Heart right ventricle (tissue), 16 donors: ENCODE results near the gene BRPF1. TPM values are rescaled to one million over a fixed set of nuclear protein-coding genes. Genes with fewer than 3 reads are reported as not detected.

Experiments used
- ATAC-seq, 8 donors: fragments of 200-7000 bp; cut with Tn5 transposase; one replicate each; pipeline ENCODE4 v1.9.1; 2020; ENCODE audit warnings: mild to moderate bottlenecking in 8 of 8, moderate library complexity in 8 of 8, moderate number of reproducible peaks in 1 of 8
- DNase-seq, 2 donors: peaks; one replicate each; pipeline ENCODE4 v3.0.0-alpha.2; 2020
- H3K27ac ChIP-seq, 10 donors: fragments of 200-600 bp; sonication (generic) in 2 of 10; one replicate each; pipeline versions ENCODE4 v1.5.0 to v1.8.0; 2020 to 2022; ENCODE audit warnings: mild to moderate bottlenecking in 3 of 10
- H3K27me3 ChIP-seq, 7 donors: fragments of 200-600 bp; one replicate each; pipeline ENCODE4 v1.8.0; 2021 to 2022; ENCODE audit warnings: mild to moderate bottlenecking in 2 of 7
- H3K36me3 ChIP-seq, 9 donors: fragments of 200-600 bp; sonication (generic) in 1 of 9; one replicate each; pipeline versions ENCODE4 v1.5.0 to v1.8.0; 2020 to 2022; ENCODE audit warnings: mild to moderate bottlenecking in 2 of 9
- H3K4me1 ChIP-seq, 9 donors: fragments of 200-600 bp; sonication (generic) in 1 of 9; one replicate each; pipeline versions ENCODE4 v1.5.0 to v1.8.0; 2020 to 2022; ENCODE audit warnings: mild to moderate bottlenecking in 4 of 9
- H3K4me3 ChIP-seq, 10 donors: fragments of 200-600 bp; sonication (generic) in 2 of 10; one replicate each; pipeline versions ENCODE4 v1.5.0 to v1.8.0; 2020 to 2022; ENCODE audit warnings: mild to moderate bottlenecking in 7 of 10, moderate library complexity in 2 of 10
- H3K9me3 ChIP-seq, 11 donors: fragments of 200-600 bp in 10 of 11; sonication (generic) in 2 of 11; one replicate each; pipeline versions ENCODE4 v1.5.0 to v1.8.0; 2013 to 2022; ENCODE audit warnings: mild to moderate bottlenecking in 2 of 11, control low read depth in 1 of 11, moderate library complexity in 1 of 11
- WGBS, 2 donors: extraction: QIAGEN DNeasy Blood & Tissue Kit; methylation state at CpG; one replicate each; pipeline ENCODE4 v1.1.7; 2013; ENCODE audit warnings: inconsistent platforms in 1 of 2; 5-methylcytosine and 5-hydroxymethylcytosine counted together
- intact Hi-C, 10 donors: fragments of 100-400 bp; cut with DNase I; formaldehyde crosslinking; loops; one replicate each; pipeline versions ENCODE4 v1.11.1 to v1.14.2; 2022
- polyA plus RNA-seq, 2 donors: library from polyadenylated mRNA; stranded (reverse); fragments of 200-250 nt; gene quantifications; one replicate each; pipeline ENCODE4 v1.2.3, GENCODE V29; 2013
- total RNA-seq, 10 donors: library from RNA; stranded (reverse); fragmentation: NEBNext Ultra II Directional in 3 of 10; extraction: Animal tissue kit (Norgen Biotek cat#: 25700) in 3 of 10; gene quantifications; one replicate each; pipeline versions ENCODE4 v1.2.1 to v1.2.4, GENCODE V29; 2021 to 2023
- TF ChIP-seq, protein P1 (sequence below), 9 donors: fragments of 200-600 bp; sonication (generic) in 2 of 9; IDR thresholded peaks; one replicate each; pipeline versions ENCODE4 v1.5.0 to v1.8.0; 2021 to 2022; ENCODE audit warnings: antibody characterized with exemption in 9 of 9, mild to moderate bottlenecking in 5 of 9, moderate library complexity in 1 of 9
- donor health status: Arrhythmogenic right ventricular cardiomyopathy.
- donor health status: ischemic (EF 13 %, LVEDD 7.1; RV severe dilation, severe dysfunction).
- donor health status: healthy with polysubstance abuse.
- donor health status: DM: no; HTN: yes; CAD: no.
- donor health status: DM: no; HTN: no; CAD: no.
- donor health status: ischemic (EF 25% LVEDD 6.9; RV normal size, moderate dysfunction).
- donor health status: ischemic (EF 25% LVEDD 5.7; RV mildly dilated, moderate dysfunction).
- donor health status: healthy.
- donor health status: DM: yes; HTN: yes; CAD: no.
- donor health status: Ischemic cardiomyopathy.
- donor health status: ischemic (EF 35%, LVEDD 5.7; RV mildly dilated, moderate dysfunction).
- donor health status: nonischemic (EF 11% LVEDD 7.7; RV severe dilation, severe dysfunction).
- donor health status: DM: yes; HTN: yes; CAD: no.
- donor health status: PGD.
- donor health status: ischemic (EF 29% LVEDD 5.4; RV normal size, mild dysfunction).
- donor health status: nonischemic (EF 23%, LVEDD 6.1; RV moderate dilation, normal function).

Gene BRPF1
- total and polyA plus RNA-seq, 12 donors: 7.3 to 15.1 (median 8.7) TPM

DNA sequence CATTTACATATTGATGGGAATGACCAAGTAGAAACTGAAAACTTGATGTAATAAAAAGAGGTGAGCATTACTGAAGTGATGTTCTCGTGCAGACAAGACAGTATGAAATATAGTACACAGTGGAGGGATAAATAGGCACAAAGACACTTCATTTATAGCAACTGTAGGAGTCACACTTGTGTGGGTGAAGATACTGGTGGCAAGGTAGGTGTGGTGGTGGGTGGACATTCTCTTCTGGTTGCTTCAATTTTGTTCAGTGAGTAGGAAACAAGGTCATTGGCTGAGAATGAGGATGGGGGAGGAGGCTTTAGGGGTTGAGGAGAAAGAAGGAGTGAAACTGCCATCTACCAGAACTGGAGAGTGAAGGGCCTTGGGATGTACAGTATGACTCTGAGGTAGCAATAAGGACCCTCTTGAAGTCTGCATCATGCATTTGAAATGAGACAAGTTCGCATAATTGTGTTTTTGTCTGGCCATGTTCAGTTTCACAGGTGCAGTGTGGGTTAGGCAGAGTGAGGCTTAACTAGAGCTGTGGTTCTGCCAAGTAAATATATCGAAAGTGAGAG lies 21.3 kb upstream of the BRPF1 start:
- DNase-seq (no peak), ATAC-seq (no peak)
- H3K4me1 ChIP-seq: peaks cover 0 to 2% (median 0%) of the 10 kb centered on the region in 9 donors
- H3K27ac ChIP-seq: no peak overlapping the region
- H3K4me3 ChIP-seq: no peak overlapping the region
- intact Hi-C loops: loop anchor here in 1 of 10 donors (10.0 kb wide), 1 partner anchor 515 kb away; no protein-coding TSS in a partner anchor
- no peaks in the 10 kb centered on the region for H3K9me3 ChIP-seq
- H3K27me3 ChIP-seq: peaks cover 0 to 2% (median 0%) of the 10 kb centered on the region in 7 donors
- whole genome bisulfite sequencing, 2 donors: 82% methylated on average over 3 of the region's 3 CpGs
- TF ChIP-seq, protein P1, sequence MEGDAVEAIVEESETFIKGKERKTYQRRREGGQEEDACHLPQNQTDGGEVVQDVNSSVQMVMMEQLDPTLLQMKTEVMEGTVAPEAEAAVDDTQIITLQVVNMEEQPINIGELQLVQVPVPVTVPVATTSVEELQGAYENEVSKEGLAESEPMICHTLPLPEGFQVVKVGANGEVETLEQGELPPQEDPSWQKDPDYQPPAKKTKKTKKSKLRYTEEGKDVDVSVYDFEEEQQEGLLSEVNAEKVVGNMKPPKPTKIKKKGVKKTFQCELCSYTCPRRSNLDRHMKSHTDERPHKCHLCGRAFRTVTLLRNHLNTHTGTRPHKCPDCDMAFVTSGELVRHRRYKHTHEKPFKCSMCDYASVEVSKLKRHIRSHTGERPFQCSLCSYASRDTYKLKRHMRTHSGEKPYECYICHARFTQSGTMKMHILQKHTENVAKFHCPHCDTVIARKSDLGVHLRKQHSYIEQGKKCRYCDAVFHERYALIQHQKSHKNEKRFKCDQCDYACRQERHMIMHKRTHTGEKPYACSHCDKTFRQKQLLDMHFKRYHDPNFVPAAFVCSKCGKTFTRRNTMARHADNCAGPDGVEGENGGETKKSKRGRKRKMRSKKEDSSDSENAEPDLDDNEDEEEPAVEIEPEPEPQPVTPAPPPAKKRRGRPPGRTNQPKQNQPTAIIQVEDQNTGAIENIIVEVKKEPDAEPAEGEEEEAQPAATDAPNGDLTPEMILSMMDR (IDR thresholded peaks at IDR 0.05): no peak
- no peaks in the 10 kb centered on the region for H3K36me3 ChIP-seq

DNA sequence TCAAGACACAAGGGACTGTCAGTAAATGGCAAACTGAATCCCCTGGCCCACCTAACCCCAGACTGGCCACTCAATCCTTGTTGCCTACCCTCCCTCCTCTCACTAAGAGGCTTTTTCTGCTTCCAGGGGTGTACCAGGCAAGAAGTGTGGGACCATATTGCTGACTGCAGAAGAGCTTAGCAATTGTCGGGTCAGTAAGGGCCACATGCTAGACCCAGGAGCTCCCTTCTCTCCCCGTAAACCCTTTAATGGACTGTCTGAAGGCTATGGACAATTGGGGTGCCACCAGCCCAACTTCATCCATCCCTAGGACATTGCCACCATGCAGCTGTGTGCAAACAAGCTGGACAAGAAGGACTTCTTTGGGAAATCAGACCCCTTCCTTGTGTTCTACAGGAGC lies 19.1 kb upstream of the BRPF1 start:
- ATAC-seq: no peak
- TF ChIP-seq, protein P1 (IDR thresholded peaks at IDR 0.05): no peak

DNA sequence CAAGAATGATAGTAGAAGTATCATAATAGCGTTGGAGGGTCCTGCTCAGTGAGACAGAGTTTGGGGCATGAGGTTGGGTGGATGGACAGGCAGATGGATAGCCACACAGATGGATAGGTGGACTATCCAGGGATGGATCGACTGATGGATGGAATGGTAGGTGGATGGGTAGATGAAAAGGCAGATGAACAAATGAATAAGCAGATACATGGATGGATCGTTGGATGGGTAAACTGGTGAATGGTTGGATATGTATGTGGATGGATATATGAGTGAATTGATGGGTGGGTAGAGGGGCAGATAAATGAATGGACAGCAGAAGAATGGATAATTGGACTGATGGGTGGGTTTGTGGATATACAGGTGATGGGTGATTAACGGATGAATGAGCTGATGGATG lies 18.4 kb upstream of the BRPF1 start:
- Histone ChIP-seq H3K4me1 (peaks cover 0 to 19% (median 0%) of the 10 kb centered on the region in 9 donors), H3K27ac (no peak overlapping the region), H3K36me3 (no peaks in the 10 kb centered on the region), H3K4me3 (no peak overlapping the region), H3K27me3 (no peaks in the 10 kb centered on the region), H3K9me3 (no peaks in the 10 kb centered on the region)
- TF ChIP-seq, protein P1 (IDR thresholded peaks at IDR 0.05): no peak
- WGBS, 2 donors: 86% methylated on average over 4 of the region's 4 CpGs
- ATAC-seq (no peak), DNase-seq (no peak)
- intact Hi-C loops: loop anchor here in 1 of 10 donors (10.0 kb wide), 1 partner anchor 512 kb away; no protein-coding TSS in a partner anchor

More for the DNA sequence above, 19.1 kb upstream of the BRPF1 start:
- DNase-seq: no peak
- no peaks in the 10 kb centered on the region for H3K36me3 ChIP-seq
- H3K9me3 ChIP-seq: no peaks in the 10 kb centered on the region
- 73 to 84% methylated on average over 2 of the region's 2 CpGs for WGBS, 2 donors
- H3K27ac ChIP-seq: no peak overlapping the region
- H3K27me3 ChIP-seq: no peaks in the 10 kb centered on the region
- intact Hi-C loops: loop anchor here in 1 of 10 donors (10.0 kb wide), 1 partner anchor 512 kb away; no protein-coding TSS in a partner anchor
- peaks cover 0 to 19% (median 0%) of the 10 kb centered on the region in 9 donors for H3K4me1 ChIP-seq
- H3K4me3 ChIP-seq: no peak overlapping the region

DNA sequence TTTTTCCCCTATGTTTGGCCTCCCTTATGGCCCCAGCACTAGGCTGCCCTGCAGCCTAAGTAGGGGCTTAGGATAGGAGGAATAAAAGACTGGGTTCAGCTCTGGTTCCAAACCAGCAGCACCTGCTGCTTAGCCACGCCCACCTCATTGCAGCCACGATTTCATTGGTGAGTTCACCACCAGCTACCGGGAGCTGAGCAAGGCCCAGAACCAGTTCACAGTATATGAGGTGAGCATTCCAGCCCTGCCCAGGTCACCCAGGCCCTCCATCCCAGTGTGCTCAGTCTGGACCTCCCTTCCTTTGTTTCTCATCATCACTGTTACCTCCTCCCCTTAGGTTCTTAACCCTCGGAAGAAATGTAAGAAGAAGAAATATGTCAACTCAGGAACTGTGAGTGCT lies 16.4 kb upstream of the BRPF1 start:
- Histone ChIP-seq H3K4me1 (peaks cover 0 to 19% (median 0%) of the 10 kb centered on the region in 9 donors), H3K9me3 (no peaks in the 10 kb centered on the region), H3K4me3 (no peak overlapping the region), H3K27ac (peak overlapping the region in 1 of 10 donors; percentile 1), H3K27me3 (no peaks in the 10 kb centered on the region), H3K36me3 (no peaks in the 10 kb centered on the region)
- intact Hi-C loops: loop anchor here in 1 of 10 donors (10.0 kb wide), 1 partner anchor 510 kb away; no protein-coding TSS in a partner anchor
- DNase-seq (no peak), ATAC-seq (no peak)
- WGBS, 2 donors: 25 to 28% methylated on average over 4 of the region's 4 CpGs
- TF ChIP-seq, protein P1 (IDR thresholded peaks at IDR 0.05): no peak
